NCI-H1417 treated with DMSO at 0.1 percent for 48 hours (cell line): ENCODE results near the gene H6PD.

ENCODE experiments used
- DNase-seq: peaks from one replicate; lab custom pipeline; 2025; lab: John Stamatoyannopoulos, UW

The H6PD gene

DNA sequence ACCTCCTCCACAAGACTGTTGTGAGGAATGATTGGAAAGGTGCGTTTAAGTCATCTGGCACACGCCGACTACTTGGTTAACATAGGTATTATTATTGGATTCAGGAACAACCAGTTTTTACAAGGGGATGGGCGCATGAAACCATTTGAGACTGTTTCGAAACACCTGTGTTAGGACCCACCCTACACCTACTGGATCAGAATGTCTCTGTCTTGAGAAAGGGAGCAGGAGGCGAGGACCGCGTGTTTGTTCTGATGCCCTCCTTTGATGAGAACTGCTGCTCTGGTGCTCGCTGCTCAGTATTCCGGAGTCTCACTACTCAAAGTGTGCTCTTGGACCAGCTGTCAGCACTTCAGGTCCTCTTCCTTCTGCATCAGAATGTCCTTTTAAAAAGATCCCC, 7.3 kb downstream of the H6PD start:
- DNase-seq: no peak

DNA sequence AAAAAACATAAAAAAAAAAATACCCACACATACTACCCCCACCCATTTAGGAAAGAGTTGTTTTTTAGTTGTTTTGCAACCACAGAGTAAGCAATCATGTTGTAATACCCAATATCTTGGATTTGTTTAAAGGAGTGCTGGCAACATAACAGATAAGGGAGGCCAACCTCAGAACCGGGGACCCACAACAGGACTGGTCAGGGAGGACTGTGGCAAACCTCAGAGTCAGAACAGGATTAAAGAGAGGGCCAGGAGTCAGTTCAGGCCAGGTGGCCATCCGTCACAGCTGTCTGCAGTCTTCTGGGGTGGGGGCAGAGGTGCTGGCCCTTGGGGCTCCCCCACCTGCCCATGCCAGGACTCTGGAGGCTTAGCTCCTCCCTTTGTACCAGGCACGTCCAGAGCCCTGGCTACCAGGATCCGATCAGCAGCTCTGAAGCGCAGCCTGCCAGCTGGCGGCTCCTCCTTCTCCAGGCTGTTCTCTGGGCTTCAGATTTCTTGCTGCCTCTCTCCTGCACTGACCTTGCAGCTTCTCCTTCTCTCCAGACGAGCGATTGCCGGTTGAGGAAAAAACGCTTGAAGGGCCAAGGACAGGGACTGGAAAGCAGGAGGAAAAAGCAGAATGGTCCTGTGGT, 7.9 kb downstream of the H6PD start:
- DNase-seq: no peak

DNA sequence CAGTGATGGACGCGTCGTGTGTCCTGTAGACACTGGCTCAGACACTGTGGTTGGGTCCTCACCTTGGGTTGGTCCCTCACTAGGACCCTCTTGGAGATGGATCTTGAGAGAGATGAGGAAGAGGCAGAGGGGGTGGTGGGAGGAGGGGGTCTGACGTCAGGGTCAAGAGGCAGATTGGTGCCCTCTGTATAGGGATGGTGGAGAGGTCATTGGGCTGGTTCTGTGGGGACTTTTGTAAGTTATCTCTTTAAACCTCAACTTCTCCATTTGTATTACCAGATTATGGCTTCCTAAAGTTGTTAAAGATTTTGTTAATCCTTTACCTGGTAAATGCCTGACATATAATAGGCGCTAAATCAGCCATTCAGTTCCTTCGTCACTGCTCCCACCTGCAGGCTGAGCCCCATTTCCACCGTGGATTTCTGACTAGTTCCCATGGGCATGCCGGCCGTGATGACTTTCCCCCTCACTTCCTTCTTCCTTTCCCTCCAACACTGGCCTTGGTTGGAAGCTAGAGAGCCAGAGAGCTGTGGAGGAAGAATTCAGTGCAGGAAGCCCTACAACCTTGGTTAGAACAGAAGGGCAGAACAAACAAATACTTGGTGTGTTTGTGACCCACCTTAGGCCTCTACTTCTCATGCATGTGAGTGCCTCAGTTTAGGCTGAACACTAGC, 8.6 kb downstream of the H6PD start:
- no peak for DNase-seq

DNA sequence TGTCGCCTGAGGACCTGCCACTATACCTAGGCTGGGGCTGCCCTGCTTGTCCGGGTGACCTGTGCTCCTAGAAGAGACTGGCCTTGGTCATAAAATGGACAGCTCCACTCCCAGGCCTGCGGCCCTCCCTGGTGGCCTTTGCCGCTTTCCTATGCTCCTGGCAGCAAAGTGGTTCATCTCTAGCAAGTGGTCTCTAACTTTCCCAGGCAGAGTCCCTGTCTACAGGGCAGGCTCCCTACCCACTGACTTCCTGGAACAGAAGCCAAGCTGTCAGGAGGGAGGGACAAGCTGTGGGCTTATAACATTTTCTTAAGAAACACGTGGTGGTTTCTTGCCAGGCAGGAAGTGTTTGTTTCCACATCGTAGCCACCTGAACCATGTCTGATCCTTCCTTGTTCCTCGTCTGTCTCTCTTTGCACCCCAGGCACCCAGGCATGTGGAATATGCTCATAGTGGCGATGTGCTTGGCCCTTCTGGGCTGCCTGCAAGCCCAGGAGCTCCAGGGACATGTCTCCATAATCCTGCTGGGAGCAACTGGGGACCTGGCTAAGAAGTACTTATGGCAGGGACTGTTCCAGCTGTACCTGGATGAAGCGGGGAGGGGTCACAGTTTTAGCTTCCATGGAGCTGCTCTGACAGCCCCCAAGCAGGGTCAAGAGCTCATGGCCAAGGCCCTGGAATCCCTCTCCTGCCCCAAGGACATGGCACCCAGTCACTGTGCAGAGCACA, 10.1 kb downstream of the H6PD start:
- DNase-seq: no peak

DNA sequence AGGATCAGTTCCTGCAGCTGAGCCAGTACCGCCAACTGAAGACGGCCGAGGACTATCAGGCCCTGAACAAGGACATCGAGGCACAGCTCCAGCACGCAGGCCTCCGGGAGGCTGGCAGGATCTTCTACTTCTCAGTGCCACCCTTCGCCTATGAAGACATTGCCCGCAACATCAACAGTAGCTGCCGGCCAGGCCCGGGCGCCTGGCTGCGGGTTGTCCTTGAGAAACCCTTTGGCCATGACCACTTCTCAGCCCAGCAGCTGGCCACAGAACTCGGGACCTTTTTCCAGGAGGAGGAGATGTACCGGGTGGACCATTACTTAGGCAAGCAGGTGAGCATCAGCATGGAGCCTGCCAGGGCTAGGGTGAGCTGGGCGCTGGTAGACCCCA, 10.7 kb downstream of the H6PD start:
- no peak for DNase-seq

DNA sequence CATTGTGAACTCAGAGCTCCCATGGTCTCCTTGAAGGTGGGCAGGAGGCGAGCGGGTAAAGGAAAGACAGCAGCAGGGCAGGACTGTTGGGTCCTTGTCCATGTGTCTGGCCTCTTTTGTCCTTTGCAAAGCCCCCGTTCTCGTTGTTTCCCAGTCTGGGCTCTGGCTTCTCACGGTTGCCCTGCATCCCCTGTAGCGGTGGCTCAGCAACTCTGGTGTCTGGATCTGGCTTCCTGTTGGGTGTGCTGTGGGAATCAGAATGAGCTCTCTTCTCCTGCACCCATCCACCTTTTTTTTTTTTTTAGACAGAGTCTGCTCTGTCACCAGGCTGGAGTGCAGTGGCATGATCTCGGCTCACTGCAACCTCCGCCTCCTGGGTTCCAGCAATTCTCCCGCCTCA, 11.1 kb downstream of the H6PD start:
- DNase-seq: no peak

DNA sequence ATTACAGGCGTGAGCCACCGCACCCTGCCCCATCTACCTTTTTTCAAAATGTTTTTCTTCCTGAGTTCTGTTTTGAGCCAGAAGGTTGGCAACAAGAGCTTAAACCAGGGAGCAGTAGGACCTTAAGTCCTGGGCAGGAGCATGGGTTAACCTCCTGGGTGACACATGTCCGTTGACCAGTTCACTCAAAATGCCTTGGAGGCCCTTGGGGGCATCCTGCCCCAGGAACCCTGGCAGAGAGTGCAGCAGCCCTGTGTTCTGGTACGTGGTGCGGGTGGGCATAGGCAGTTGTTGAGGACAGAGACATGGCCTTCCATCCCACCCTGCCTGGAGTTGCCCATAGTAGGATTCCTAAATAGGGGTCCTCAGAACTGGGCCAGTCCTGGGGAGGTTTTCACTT, 11.6 kb downstream of the H6PD start:
- DNase-seq: no peak

DNA sequence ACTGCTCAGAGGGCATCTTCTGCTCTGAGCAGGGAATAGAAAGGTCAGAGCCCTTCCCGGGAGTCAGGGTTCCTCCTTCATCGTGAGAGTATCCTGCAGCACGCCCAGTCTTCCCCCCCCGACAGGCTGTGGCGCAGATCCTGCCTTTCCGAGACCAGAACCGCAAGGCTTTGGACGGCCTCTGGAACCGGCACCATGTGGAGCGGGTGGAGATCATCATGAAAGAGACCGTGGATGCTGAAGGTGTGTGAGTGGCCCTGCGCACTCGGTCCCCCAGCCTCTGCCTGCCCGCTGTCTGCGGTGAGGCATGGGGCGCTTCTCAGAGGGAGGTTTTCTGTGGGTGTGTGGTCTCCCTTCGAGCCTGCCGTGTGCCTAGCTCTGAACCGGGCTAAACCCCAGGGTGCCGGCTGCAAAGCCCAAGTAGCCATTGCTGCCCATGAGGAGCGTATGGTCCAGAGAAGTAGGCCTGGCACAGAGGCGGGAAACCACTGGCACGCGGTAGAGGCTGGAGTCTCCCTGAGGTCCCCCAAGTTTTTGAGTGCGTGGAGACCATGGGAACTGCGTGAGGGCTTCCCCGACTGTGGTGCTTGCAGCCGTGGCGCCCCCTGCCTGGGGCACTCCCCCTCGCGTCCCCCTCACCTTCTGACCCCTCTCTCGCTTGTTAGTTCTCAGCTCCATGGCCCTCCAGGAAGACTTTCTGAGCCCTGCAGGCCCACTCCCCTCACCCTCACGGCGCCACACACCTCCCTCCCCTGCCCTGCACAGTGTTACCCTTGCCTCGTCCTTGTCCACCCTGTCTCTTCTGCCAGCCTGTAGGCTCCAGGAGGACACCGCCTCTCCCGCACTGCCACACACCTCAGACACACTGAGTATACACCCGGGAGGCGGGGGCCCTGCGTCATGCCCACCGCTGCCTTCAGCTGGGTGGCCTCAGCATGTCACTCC, 12.5 kb downstream of the H6PD start:
- no peak for DNase-seq

DNA sequence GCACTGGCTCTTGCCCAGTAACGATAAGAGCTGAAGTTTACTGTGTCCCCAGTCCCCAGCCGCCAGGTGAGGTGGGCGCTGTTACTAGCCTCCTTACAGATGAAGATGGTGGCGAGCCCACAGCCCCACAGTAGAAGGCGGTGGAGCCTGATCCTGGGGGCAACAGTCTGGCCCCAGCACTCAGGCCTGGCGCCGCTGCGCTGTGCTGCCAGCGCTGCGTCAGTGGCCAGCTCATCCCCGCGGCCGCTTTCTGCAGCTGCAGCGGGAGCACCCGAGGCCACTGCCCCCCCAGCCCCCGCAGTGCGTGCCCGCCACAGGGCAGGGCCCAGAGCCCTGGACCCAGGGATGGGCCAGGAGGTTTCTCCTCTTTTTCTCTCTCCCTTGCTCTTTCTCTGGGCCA, 13.3 kb downstream of the H6PD start:
- DNase-seq: no peak

DNA sequence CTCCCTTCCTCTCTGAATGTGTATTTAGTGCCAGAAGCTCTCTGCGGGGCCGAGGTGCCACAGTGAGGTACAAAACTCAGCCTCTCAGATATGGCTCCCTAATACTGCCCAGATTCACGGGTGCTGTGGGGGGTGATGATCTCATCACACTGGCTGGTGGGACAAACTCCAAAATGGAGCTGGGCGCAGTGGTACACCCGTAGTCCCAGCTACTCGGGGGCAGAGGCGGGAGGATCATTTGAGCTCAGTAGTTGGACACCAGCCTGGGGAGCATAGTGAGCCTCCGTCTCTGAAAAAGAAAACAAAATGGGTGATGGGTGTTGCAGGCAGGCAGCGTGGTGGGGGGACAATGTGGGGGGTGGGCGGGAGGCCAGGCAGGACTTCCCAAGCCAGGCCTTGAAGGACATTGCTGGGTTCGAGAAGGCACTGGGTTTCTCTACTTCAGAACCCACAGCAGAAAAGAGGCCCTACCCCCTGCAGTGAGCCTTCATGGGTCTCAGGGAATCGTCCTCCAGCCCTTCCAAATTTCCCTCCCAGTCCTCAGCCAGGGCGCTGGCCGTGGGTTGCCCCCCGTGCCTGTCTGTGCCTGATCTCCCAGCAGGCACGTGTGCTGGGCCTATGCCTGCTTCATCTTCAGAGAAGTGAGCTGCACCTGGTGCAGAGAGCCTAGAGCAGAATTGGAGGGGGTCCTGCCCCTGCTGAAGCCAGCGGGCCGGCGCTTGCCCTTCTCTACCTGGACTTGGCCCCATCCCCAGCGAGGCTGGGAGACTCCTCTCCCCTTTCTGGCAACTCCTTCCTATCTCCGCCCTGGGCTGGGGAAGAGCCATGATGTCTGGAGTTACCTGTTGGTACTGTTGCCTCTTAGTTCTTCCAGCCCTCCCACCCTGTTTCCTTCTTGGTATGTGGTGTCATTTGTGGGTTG, 14.0 kb downstream of the H6PD start:
- no peak for DNase-seq

DNA sequence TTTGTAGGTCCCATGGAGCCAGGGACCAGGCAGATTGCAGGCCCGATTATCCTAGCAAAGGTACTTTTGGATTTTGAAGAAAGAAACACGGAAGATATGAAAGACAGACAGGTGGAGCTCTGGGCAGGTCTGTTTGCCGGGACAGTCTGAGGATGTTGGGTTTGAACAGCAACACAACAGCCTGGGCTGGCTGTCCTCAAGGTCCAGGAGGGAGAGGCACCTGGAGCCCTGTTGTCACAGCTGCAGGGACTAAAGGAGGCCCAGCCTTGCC, 14.6 kb downstream of the H6PD start:
- DNase-seq: no peak

DNA sequence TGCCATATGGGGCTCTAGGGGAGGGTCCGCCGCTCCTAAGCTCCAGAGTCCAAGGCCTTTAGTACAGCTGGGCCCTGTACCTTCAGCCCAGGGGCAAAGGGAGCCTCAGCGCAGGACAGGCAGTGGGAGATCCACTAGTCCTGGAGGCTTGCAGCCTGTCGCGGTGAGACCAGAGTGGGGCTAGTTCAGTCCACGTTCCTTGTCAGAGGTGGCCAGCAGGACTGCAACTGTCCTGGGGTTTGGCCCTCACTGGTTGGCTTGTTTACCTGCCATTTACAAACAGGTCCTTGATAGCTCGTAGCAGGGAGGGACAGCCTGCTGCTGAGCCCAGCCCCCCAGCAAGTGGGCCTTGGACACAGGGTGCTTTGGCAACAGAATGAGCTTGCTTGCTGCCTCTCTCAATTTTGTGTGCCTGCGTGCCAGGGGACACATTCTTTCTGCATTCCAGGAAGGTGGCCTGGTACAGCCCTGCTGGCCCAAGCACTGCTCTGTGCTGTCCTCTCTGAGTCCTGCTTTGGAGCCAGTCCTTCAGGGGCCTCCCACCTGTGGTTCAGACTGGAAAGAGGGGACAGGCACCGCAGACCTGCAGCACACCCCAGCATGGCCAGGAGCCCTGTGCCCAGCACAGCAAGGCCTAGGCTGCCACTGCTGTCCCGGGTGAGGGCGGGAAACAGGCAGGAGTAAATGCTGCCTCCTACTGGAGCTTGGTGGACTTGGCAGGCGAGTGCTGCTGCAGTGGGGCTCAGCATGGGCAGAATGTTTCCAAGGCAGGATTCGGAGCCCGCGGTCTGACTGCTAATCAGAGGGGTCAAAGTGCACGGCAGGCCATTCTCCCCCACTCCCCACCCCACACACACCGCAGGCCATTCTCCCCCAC, 15.2 kb downstream of the H6PD start:
- DNase-seq: no peak

DNA sequence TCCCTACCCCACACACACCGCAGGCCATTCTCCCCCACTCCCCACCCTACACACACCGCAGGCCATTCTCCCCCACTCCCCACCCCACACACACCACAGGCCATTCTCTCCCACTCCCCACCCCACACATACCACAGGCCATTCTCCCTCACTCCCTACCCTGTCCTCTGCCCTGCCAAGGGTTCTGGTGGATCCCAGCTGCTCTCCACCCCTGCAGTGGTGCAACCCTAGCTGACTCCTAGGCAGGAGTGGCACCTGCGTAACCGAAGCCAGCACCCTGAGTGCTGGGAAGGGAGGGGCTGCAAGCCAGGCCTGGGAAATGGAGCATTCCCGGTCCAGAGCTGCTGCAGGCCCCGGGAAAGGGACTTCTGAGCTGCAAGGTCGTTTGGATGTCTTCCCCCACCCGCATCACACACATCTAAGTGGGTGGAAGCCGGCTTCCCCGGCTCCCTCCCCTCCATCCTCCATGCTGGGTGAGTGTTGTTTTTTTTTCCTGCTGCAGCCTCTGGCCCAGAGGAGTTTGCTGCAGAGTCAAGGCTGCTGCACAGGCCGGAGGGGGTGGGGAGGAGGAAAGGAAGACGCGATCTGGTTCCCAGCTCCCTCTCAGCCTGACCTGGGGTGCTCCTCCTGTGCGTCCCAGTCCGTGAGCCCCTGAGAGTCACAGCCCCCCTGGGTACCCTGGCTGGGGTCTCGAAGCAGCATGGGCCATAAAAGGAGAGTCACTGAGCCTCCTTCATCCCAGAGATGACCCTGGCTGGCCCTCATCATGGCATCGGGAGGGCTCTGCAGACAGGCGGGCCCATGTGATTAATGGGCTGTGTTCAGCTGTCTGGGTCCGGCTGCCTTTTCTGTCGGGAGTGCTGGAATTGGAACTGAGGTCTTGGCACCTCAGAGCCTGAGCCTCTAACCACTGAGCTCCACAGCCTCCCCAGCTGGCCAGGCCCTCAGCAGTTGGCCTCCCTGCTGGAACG, 16.1 kb downstream of the H6PD start:
- no peak for DNase-seq

DNA sequence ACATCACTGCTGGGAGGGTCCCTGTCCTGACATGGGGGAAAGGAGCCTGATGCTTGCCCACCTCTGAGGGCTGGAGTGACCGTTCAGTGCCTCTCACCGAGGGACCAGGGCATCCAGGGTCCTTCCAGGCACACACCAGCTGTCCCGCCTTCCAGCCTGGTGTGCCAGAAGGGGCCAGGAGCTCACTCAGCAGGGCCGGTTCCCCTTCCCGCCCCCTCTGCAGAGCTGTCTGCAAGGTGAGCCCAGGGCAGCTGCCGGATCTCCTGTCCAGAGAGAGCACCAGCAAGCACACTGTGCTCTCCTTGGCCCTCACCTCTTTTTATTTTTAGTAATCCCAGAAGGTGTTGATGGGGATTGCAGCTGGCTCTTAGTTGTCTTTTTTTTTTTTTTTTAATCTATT, 16.9 kb downstream of the H6PD start:
- DNase-seq: no peak

DNA sequence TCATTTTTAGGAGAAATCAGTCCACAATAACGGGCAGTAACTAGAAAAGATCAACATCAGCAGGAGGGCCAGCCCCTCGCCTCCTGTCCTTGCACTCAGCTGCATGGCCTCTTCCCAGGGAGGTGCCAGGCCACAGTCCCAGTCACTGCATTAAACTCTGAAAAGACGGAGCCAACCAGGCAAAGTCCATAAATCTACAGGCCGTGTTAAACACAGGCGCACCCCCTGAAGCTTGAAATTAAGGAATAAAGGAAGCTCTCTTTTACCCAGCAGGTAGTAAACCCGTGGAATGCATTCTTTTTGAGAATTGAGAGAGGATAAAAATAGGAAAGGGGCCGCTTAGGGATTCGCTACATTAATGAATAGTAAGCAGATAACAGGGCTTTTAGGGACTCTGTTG, 18.4 kb downstream of the H6PD start:
- DNase-seq: no peak

DNA sequence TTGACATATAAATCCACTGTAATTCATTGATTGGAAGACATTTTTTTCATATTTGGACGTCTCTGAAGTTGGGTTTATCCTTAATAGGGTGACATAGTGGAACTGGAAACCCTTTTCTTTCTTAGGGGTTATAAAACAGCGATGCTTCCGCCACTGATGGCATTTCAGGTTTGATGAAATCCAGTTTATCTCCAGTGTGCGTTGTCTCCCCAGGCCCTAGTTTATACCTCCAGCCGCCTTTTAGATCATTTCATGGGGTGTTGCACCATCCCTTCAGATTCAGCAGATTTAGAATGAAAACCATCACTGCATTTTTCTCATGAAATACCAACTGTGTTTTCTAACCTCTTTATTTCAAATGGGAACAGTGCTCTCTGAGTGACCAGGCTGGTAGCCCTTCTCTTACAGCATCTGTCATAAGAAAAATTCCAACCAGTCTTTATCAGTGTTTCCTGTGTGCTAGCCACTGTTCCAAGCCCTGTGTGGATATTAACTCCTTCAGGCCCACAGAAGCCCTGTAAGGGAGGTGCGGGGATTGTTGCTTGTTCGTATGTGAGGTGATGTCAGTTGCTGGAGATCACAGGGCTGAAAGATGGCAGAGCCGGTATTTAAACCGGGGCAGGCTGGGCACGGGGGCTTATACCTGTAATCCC, 19.0 kb downstream of the H6PD start:
- DNase-seq: no peak

DNA sequence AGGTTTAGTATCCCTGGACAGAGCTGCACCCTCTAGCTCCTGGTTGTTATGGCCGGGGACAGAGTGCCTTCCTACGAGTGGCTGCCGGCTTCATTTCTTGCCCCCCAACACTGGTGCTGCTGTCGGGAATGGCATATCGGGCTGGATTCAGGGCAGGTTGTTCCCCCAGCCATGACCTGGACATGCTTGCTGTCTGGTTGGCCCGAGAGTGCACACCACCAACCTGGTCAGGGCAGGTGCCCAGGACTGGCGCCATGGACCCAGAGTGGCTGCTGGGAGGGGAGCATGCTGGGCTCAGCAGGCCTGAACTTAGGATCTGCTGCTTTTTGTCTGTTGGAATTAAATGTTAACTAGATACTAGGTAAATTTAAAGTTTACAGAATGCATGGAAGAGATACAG, 21.8 kb downstream of the H6PD start:
- DNase-seq: no peak

DNA sequence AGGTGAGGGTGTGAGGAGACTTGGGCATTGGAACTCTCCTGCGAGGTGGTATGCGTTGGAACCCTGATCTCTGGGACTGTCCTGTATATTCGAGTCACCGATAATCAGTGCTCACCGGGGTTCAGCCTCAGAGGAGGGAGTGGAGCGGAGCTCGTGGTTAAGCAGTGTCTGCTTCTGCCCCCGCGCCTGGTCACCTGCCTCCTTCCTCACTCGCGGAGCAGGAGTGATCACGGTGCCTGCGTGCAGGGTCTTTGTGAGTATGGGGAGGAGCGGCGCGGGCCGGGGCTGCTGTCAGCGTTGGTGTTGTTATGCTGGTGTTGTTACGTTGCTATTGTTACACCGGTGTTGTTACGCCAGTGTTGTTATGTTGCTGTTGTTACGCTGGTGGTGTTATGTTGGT, 23.3 kb downstream of the H6PD start:
- no peak for DNase-seq

DNA sequence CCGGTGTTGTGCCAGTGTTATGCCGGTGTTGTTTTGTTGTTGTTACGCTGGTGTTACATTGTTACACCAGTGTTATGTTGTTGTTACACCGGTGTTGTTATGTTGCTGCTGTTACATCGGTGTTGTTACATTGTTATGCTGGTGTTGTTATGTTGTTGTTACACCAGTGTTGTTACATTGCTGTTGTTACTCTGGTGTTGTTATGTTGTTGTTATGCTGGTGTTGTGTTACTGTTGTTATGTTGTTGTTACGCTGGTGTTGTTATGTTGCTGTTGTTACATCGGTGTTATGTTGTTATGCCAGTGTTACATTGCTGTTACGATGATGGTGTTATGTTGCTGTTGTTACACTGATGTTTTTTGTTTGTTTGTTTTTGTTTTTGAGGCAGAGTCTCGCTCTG, 24.1 kb downstream of the H6PD start:
- DNase-seq: no peak
